Smooth muscle cell (in vitro differentiated cells): ENCODE results near the gene EMD. TPM values are rescaled to one million over a fixed set of nuclear protein-coding genes. Genes with fewer than 3 reads are reported as not detected.

ENCODE experiments used
- DNase-seq: peaks from one replicate; lab custom pipeline; 2025; ENCODE audit not compliant: unreplicated experiment; lab: John Stamatoyannopoulos, UW
- H2AFZ ChIP-seq: fragments of 200-600 bp; sonication (generic); 2 replicates; pipeline ENCODE4 v1.6.0; 2016; ENCODE audit warnings: antibody characterized with exemption, low read depth, mild to moderate bottlenecking
- H3F3A ChIP-seq: fragments of 200-600 bp; sonication (generic); 2 replicates; pipeline ENCODE4 v1.6.0; 2017; ENCODE audit warnings: antibody characterized with exemption, low read depth
- H3K27ac ChIP-seq: fragments of 200-600 bp; sonication (generic); 2 replicates; pipeline ENCODE4 v1.5.1; 2016; ENCODE audit warnings: low read depth, mild to moderate bottlenecking
- H3K27me3 ChIP-seq: fragments of 200-600 bp; sonication (generic); 2 replicates; pipeline ENCODE4 v1.6.1; 2016; ENCODE audit warnings: low read depth, mild to moderate bottlenecking
- H3K36me3 ChIP-seq: fragments of 200-600 bp; sonication (generic); 2 replicates; pipeline ENCODE4 v1.5.1; 2016; ENCODE audit warnings: low read depth
- H3K4me1 ChIP-seq: fragments of 200-600 bp; sonication (generic); 2 replicates; pipeline ENCODE4 v1.5.1; 2016; ENCODE audit warnings: low read depth
- H3K4me2 ChIP-seq: fragments of 200-600 bp; sonication (generic); 2 replicates; pipeline ENCODE4 v1.6.0; 2016; ENCODE audit warnings: mild to moderate bottlenecking
- H3K4me3 ChIP-seq: fragments of 200-600 bp; sonication (generic); 2 replicates; pipeline ENCODE4 v1.5.1; 2016; ENCODE audit warnings: mild to moderate bottlenecking
- H3K79me2 ChIP-seq: fragments of 200-600 bp; sonication (generic); 2 replicates; pipeline ENCODE4 v1.6.0; 2016; ENCODE audit warnings: low read depth, mild to moderate bottlenecking
- H3K9ac ChIP-seq: fragments of 200-600 bp; sonication (generic); 2 replicates; pipeline ENCODE4 v1.6.0; 2016; ENCODE audit warnings: low read depth
- H3K9me3 ChIP-seq: fragments of 200-600 bp; sonication (generic); replicated peaks from 2 replicates; pipeline ENCODE4 v1.5.1; 2016; ENCODE audit warnings: low read depth
- H4K20me1 ChIP-seq: fragments of 200-600 bp; sonication (generic); 2 replicates; pipeline ENCODE4 v1.6.0; 2016; ENCODE audit warnings: low read depth
- CTCF ChIP-seq: fragments of 200-600 bp; sonication (generic); IDR thresholded peaks from 2 replicates; pipeline ENCODE4 v1.5.1; 2017; ENCODE audit warnings: borderline replicate concordance, mild to moderate bottlenecking, antibody characterized with exemption; ENCODE audit not compliant: insufficient read depth, poor library complexity, severe bottlenecking
- WGBS: methylation state at CpG from one replicate; pipeline ENCODE4 v1.1.7; 2016; ENCODE audit warnings: low lambda C conversion rate; 5-methylcytosine and 5-hydroxymethylcytosine counted together
- polyA plus RNA-seq: library from polyadenylated mRNA; unstranded; fragments of >200 nt; fragmentation: Nextera tagmentation; extraction: Ambion mirVana; gene quantifications from 2 replicates; pipeline ENCODE4 v1.2.1, GENCODE V29; 2016
- total RNA-seq: library from RNA; depleted of rRNA; stranded (reverse); fragments of >200 nt; gene quantifications from 2 replicates; pipeline ENCODE4 v1.2.3, GENCODE V29; 2014

The EMD gene
- total and polyA plus RNA-seq, 2 experiments from 2014 or later, result 61.4 to 63.9 TPM

- no peaks in the 10 kb centered on the region for H3K27me3 ChIP-seq
- no peak overlapping the region for H3K9ac ChIP-seq
- no peak overlapping the region for H2AFZ ChIP-seq
- 90% methylated on average over 29 of the region's 30 CpGs for WGBS
- no peaks in the 10 kb centered on the region for H3F3A ChIP-seq
- H3K79me2 ChIP-seq, result peaks cover 8% of the 10 kb centered on the region
- H4K20me1 ChIP-seq, result peaks cover 100% of the 10 kb centered on the region
- no peaks in the 10 kb centered on the region for H3K36me3 ChIP-seq
- H3K9me3 ChIP-seq, result no peaks in the 10 kb centered on the region
- no peaks in the 10 kb centered on the region for H3K4me1 ChIP-seq
- no peak for DNase-seq
- TF ChIP-seq CTCF, result no peak
- H3K4me3 ChIP-seq, result no peak overlapping the region
- no peak overlapping the region for H3K4me2 ChIP-seq
- no peak overlapping the region for H3K27ac ChIP-seq
Observed at GRCh38 chrX:154355094-154355775, 23.9 kb upstream of the EMD start.

GRCh38 chrX:154355776-154356140, 23.3 kb upstream of the EMD start:
- no peak overlapping the region for H3K4me3 ChIP-seq
- no peak overlapping the region for H3K27ac ChIP-seq
- no peaks in the 10 kb centered on the region for H3K4me1 ChIP-seq
- DNase-seq, result no peak
- H3K4me2 ChIP-seq, result no peak overlapping the region
- no peak for TF ChIP-seq CTCF
- no peaks in the 10 kb centered on the region for H3K36me3 ChIP-seq
- H3K9ac ChIP-seq, result no peak overlapping the region
- no peak overlapping the region for H2AFZ ChIP-seq
- H3K79me2 ChIP-seq, result peaks cover 12% of the 10 kb centered on the region
- H3K27me3 ChIP-seq, result no peaks in the 10 kb centered on the region
- 92% methylated on average over 12 of the region's 12 CpGs for WGBS
- H3F3A ChIP-seq, result no peaks in the 10 kb centered on the region
- peaks cover 100% of the 10 kb centered on the region for H4K20me1 ChIP-seq
- no peaks in the 10 kb centered on the region for H3K9me3 ChIP-seq

GRCh38 chrX:154356596-154356995, 22.5 kb upstream of the EMD start:
- no peak for DNase-seq
- H3K9ac ChIP-seq, result no peak overlapping the region
- H3K4me1 ChIP-seq, result no peaks in the 10 kb centered on the region
- TF ChIP-seq CTCF, result no peak
- H3K27me3 ChIP-seq, result no peaks in the 10 kb centered on the region
- H4K20me1 ChIP-seq, result peaks cover 100% of the 10 kb centered on the region
- no peak overlapping the region for H3K27ac ChIP-seq
- H3K36me3 ChIP-seq, result no peaks in the 10 kb centered on the region
- H3K4me3 ChIP-seq, result no peak overlapping the region
- H3F3A ChIP-seq, result no peaks in the 10 kb centered on the region
- peaks cover 12% of the 10 kb centered on the region for H3K79me2 ChIP-seq
- H3K4me2 ChIP-seq, result no peak overlapping the region
- no peaks in the 10 kb centered on the region for H3K9me3 ChIP-seq
- no peak overlapping the region for H2AFZ ChIP-seq
- WGBS, result 82% methylated on average over 7 of the region's 13 CpGs

GRCh38 chrX:154357205-154357604, 21.9 kb upstream of the EMD start:
- Histone ChIP-seq H3F3A (no peaks in the 10 kb centered on the region), H3K27me3 (no peaks in the 10 kb centered on the region), H3K4me2 (no peak overlapping the region), H3K36me3 (no peaks in the 10 kb centered on the region), H2AFZ (no peak overlapping the region), H3K4me3 (no peak overlapping the region), H3K79me2 (peaks cover 12% of the 10 kb centered on the region), H3K9me3 (no peaks in the 10 kb centered on the region), H3K4me1 (no peaks in the 10 kb centered on the region), H3K9ac (no peak overlapping the region), H3K27ac (no peak overlapping the region), H4K20me1 (peaks cover 100% of the 10 kb centered on the region)
- DNase-seq, result no peak
- WGBS, result 92% methylated on average over 27 of the region's 27 CpGs
- TF ChIP-seq CTCF, result no peak
